IMR-90 (cell line): ENCODE measurements around the gene SSBP3. TPM values are rescaled to one million over a fixed set of nuclear protein-coding genes. Genes with fewer than 3 reads are reported as not detected.

Source experiments
- ATAC-seq: fragments of 200-7000 bp; cut with Tn5 transposase; 2 replicates; pipeline ENCODE4 v1.9.1; 2020; ENCODE audit warnings: low read depth, mild to moderate bottlenecking, moderate library complexity
- BruUV-seq: library from RNA; stranded (reverse); fragments of 400-500 nt; replicated peaks from 2 replicates; lab custom pipeline; 2021; lab: Mats Ljungman, UMichigan
- CTCF ChIA-PET: fragments of 300-600 bp; formaldehyde crosslinking; extraction: SDS; loops from one replicate; lab custom pipeline; 2021; ENCODE audit warnings: antibody characterized with exemption; lab: Yijun Ruan, JAX
- POLR2A ChIA-PET: fragments of 300-600 bp; sonication (Branson Sonifier 250); formaldehyde crosslinking; loops from one replicate; lab custom pipeline; 2022; ENCODE audit warnings: antibody characterized with exemption; ENCODE audit not compliant: unreplicated experiment; lab: Charles Lee
- DNase-seq: peaks from one replicate; pipeline ENCODE4 v3.0.0; 2013
- H2AFZ ChIP-seq: replicated peaks from 2 replicates; pipeline ENCODE3; 2013; ENCODE audit warnings: low read length, mild to moderate bottlenecking; ENCODE audit not compliant: poor library complexity
- H2AK5ac ChIP-seq: 2 replicates; pipeline ENCODE4 v1.6.1; 2013; ENCODE audit warnings: low read depth, low read length, inconsistent platforms
- H2AK9ac ChIP-seq: replicated peaks from 2 replicates; pipeline ENCODE3; 2013; ENCODE audit warnings: mild to moderate bottlenecking, low read depth, low read length, moderate library complexity; ENCODE audit not compliant: poor library complexity
- H2BK120ac ChIP-seq: 2 replicates; pipeline ENCODE4 v1.6.1; 2013; ENCODE audit warnings: low read depth, low read length, inconsistent platforms
- H2BK15ac ChIP-seq: 3 replicates; pipeline ENCODE4 v1.6.1; 2013; ENCODE audit warnings: low read depth, low read length, inconsistent platforms
- H2BK20ac ChIP-seq: 2 replicates; pipeline ENCODE4 v1.6.1; 2013; ENCODE audit warnings: low read depth, mild to moderate bottlenecking, inconsistent platforms, low read length, moderate library complexity
- H2BK5ac ChIP-seq: 2 replicates; pipeline ENCODE4 v1.6.1; 2013; ENCODE audit warnings: mild to moderate bottlenecking, low read depth, low read length, inconsistent platforms; ENCODE audit not compliant: poor library complexity, severe bottlenecking
- H3K14ac ChIP-seq: replicated peaks from 2 replicates; pipeline ENCODE4 v1.6.1; 2013; ENCODE audit warnings: low read depth, low read length, inconsistent platforms
- H3K18ac ChIP-seq: 2 replicates; pipeline ENCODE4 v1.6.1; 2013; ENCODE audit warnings: low read depth, low read length, control low read depth
- H3K23ac ChIP-seq: 2 replicates; pipeline ENCODE4 v1.6.1; 2013; ENCODE audit warnings: low read depth, low read length, inconsistent platforms
- H3K27ac ChIP-seq: 2 replicates; pipeline ENCODE4 v1.5.1; 2013; ENCODE audit warnings: mild to moderate bottlenecking, control low read depth, low read length; ENCODE audit not compliant: insufficient read depth
- H3K27me3 ChIP-seq: 2 replicates; pipeline ENCODE4 v1.6.1; 2013; ENCODE audit warnings: low read length; ENCODE audit not compliant: control insufficient read depth, insufficient read depth
- H3K36me3 ChIP-seq: 2 replicates; pipeline ENCODE4 v1.6.1; 2013; ENCODE audit warnings: low read length, mixed read lengths; ENCODE audit not compliant: control insufficient read depth, insufficient read depth
- H3K4ac ChIP-seq: 2 replicates; pipeline ENCODE4 v1.6.1; 2013; ENCODE audit warnings: low read depth, low read length, inconsistent platforms
- H3K4me1 ChIP-seq: 2 replicates; pipeline ENCODE4 v1.6.1; 2013; ENCODE audit warnings: low read length, mixed read lengths; ENCODE audit not compliant: control insufficient read depth, insufficient read depth
- H3K4me2 ChIP-seq: 2 replicates; pipeline ENCODE4 v1.6.1; 2013; ENCODE audit warnings: low read depth, mild to moderate bottlenecking, control low read depth, low read length, moderate library complexity
- H3K4me3 ChIP-seq: 2 replicates; pipeline ENCODE4 v1.5.1; 2013; ENCODE audit warnings: low read depth, mild to moderate bottlenecking, control low read depth, low read length, moderate library complexity; ENCODE audit not compliant: insufficient read depth
- H3K56ac ChIP-seq: 2 replicates; pipeline ENCODE4 v1.6.1; 2013; ENCODE audit warnings: low read length, inconsistent platforms; ENCODE audit not compliant: insufficient read depth; ENCODE audit errors: extremely low read depth
- H3K79me1 ChIP-seq, 2 experiments: 2 replicates each; pipeline ENCODE4 v1.6.1; 2013; ENCODE audit warnings: low read length in 2 of 2, inconsistent platforms in 1 of 2, low read depth in 1 of 2
- H3K9ac ChIP-seq: 2 replicates; pipeline ENCODE4 v1.6.1; 2013; ENCODE audit warnings: low read depth, low read length, control low read depth
- H3K9me1 ChIP-seq: 2 replicates; pipeline ENCODE4 v1.6.1; 2013; ENCODE audit warnings: low read length, inconsistent platforms; ENCODE audit not compliant: insufficient read depth
- H3K9me3 ChIP-seq: 2 replicates; pipeline ENCODE4 v1.6.1; 2013; ENCODE audit warnings: low read length; ENCODE audit not compliant: control insufficient read depth, insufficient read depth
- H4K20me1 ChIP-seq: 2 replicates; pipeline ENCODE4 v1.6.1; 2013; ENCODE audit warnings: low read length, inconsistent platforms; ENCODE audit not compliant: insufficient read depth
- H4K5ac ChIP-seq: 2 replicates; pipeline ENCODE4 v1.6.1; 2013; ENCODE audit warnings: mild to moderate bottlenecking, low read depth, low read length, control low read depth
- H4K8ac ChIP-seq, 2 experiments: 2 replicates each; pipeline ENCODE4 v1.6.1; 2013; ENCODE audit warnings: low read depth in 2 of 2, low read length in 2 of 2, control low read depth in 1 of 2, inconsistent platforms in 1 of 2
- H4K91ac ChIP-seq: 2 replicates; pipeline ENCODE4 v1.6.1; 2013; ENCODE audit warnings: low read depth, low read length, inconsistent platforms; ENCODE audit not compliant: insufficient read depth
- CTCF ChIP-seq: conservative IDR thresholded peaks from 2 replicates; pipeline ENCODE4 v1.5.1; 2012; ENCODE audit warnings: mild to moderate bottlenecking, low read depth, low read length, improper control_type of control experiment
- ELK1 ChIP-seq: fragments of 150-350 bp; IDR thresholded peaks from 2 replicates; pipeline ENCODE4 v1.6.1; 2016; ENCODE audit warnings: low read depth, mild to moderate bottlenecking, low read length, moderate library complexity, borderline replicate concordance
- FOS ChIP-seq: fragments of 150-350 bp; IDR thresholded peaks from 2 replicates; pipeline ENCODE4 v1.6.1; 2016; ENCODE audit warnings: low read depth, low read length
- MAFK ChIP-seq: IDR thresholded peaks from 2 replicates; pipeline ENCODE4 v1.6.1; 2012; ENCODE audit warnings: low read depth, low read length, improper control_type of control experiment
- MAZ ChIP-seq: IDR thresholded peaks from 2 replicates; pipeline ENCODE4 v1.6.1; 2012; ENCODE audit warnings: low read depth, mild to moderate bottlenecking, low read length, improper control_type of control experiment, moderate library complexity, borderline replicate concordance
- MXI1 ChIP-seq: IDR thresholded peaks from 2 replicates; pipeline ENCODE4 v1.6.1; 2012; ENCODE audit warnings: low read depth, mild to moderate bottlenecking, low read length, moderate library complexity, borderline replicate concordance
- NFE2L2 ChIP-seq: fragments of 150-350 bp; IDR thresholded peaks from 2 replicates; pipeline ENCODE4 v1.6.1; 2016; ENCODE audit warnings: low read depth, mild to moderate bottlenecking, low read length
- POLR2A ChIP-seq: IDR thresholded peaks from 2 replicates; pipeline ENCODE4 v1.6.1; 2012; ENCODE audit warnings: mild to moderate bottlenecking, low read depth, low read length
- RAD21 ChIP-seq: IDR thresholded peaks from 2 replicates; pipeline ENCODE4 v1.6.1; 2012; ENCODE audit warnings: low read length, improper control_type of control experiment
- RFX5 ChIP-seq: IDR thresholded peaks from 2 replicates; pipeline ENCODE4 v1.8.0; 2012; ENCODE audit warnings: low read depth, mild to moderate bottlenecking, low read length, moderate library complexity
- WGBS, 2 experiments: methylation state at CpG; one replicate each; pipeline versions ENCODE4 v1.1.5 to v1.1.7; 2013; ENCODE audit warnings: missing lambda C conversion rate in 2 of 2; ENCODE audit not compliant: insufficient read length in 1 of 2; ENCODE audit errors: extremely low coverage in 2 of 2; 5-methylcytosine and 5-hydroxymethylcytosine counted together
- dilution Hi-C: fragments of 300-500 bp; cut with HindIII; formaldehyde crosslinking; loops from one replicate; pipeline ENCODE4 v1.14.3; 2018; ENCODE audit warnings: low sequenced_read_pairs; ENCODE audit not compliant: unreplicated experiment
- in situ Hi-C: fragments of 300-500 bp; cut with MboI; formaldehyde crosslinking; loops from 3 replicates; pipeline ENCODE4 v1.14.3; 2019; ENCODE audit warnings: low sequenced_read_pairs, inconsistent platforms, mixed read lengths
- intact Hi-C: fragments of 100-400 bp; cut with micrococcal nuclease; formaldehyde crosslinking; loops from 2 replicates; pipeline ENCODE4 v1.10.0; 2022
- polyA plus RNA-seq, 3 experiments: library from polyadenylated mRNA; depleted of rRNA; stranded (reverse); fragments of >200 nt; gene quantifications; 2 replicates each; pipeline ENCODE4 v1.2.3, GENCODE V29; 2012; ENCODE audit warnings: low replicate concordance in 1 of 3
- total RNA-seq: library from RNA; depleted of rRNA; stranded (reverse); fragments of >200 nt; gene quantifications from 2 replicates; pipeline ENCODE4 v1.2.3, GENCODE V29; 2012

SSBP3 gene
- total and polyA plus RNA-seq, 2 of the 4 experiments (the other 2 are of a cell fraction) = 10.9 to 39.6 TPM

- no peak overlapping the region for H2BK5ac ChIP-seq
- H4K20me1 ChIP-seq = no peaks in the 10 kb centered on the region
- TF ChIP-seq MAZ (no peak), NFE2L2 (no peak), FOS (no peak), POLR2A (no peak), ELK1 (no peak), MXI1 (no peak), RAD21 (no peak), MAFK (no peak), CTCF (no peak), RFX5 (no peak)
- H2AK9ac ChIP-seq = no peak overlapping the region
- H3K9me3 ChIP-seq = no peaks in the 10 kb centered on the region
- H4K91ac ChIP-seq = no peak overlapping the region
- no peak for ATAC-seq
- H3K23ac ChIP-seq = no peak overlapping the region
- DNase-seq = no peak
- no peak overlapping the region for H2BK20ac ChIP-seq
- no peak overlapping the region for H3K27ac ChIP-seq
- in situ Hi-C loops (no loop called here), intact Hi-C loops (no loop called here), dilution Hi-C loops (no loop called here)
- no peak overlapping the region for H2BK15ac ChIP-seq
- H3K18ac ChIP-seq = no peak overlapping the region
- no peak overlapping the region for H2AFZ ChIP-seq
- POLR2A ChIA-PET = no interaction called here
- no peak overlapping the region for H2AK5ac ChIP-seq
- 86% methylated on average over 1 of the region's 9 CpGs; no CpG with 5 or more reads in 1 of the 2 experiments for WGBS, 2 experiments
- no peaks in the 10 kb centered on the region for H3K79me1 ChIP-seq
- no peaks in the 10 kb centered on the region for H3K36me3 ChIP-seq
- no peak overlapping the region for H3K9ac ChIP-seq
- CTCF ChIA-PET = no interaction called here
- BruUV-seq = no TSS peak
- H3K9me1 ChIP-seq = no peaks in the 10 kb centered on the region
- H3K14ac ChIP-seq = no peak overlapping the region
- no peak overlapping the region for H4K5ac ChIP-seq
- no peak overlapping the region for H3K56ac ChIP-seq
- no peak overlapping the region for H4K8ac ChIP-seq
- H3K4ac ChIP-seq = no peak overlapping the region
- no peak overlapping the region for H3K4me2 ChIP-seq
- peaks cover 13% of the 10 kb centered on the region; the same call in 1 of the 2 replicates for H3K27me3 ChIP-seq
- H3K4me1 ChIP-seq = no peaks in the 10 kb centered on the region
- H2BK120ac ChIP-seq = no peak overlapping the region
- H3K4me3 ChIP-seq = no peak overlapping the region
Measured at GRCh38 chr1:54425152-54425584, 19.0 kb upstream of the SSBP3 start.
